HCT116 (cell line): ENCODE data around the gene TRIL. TPM values are rescaled to one million over a fixed set of nuclear protein-coding genes. Genes with fewer than 3 reads are reported as not detected.

ENCODE experiments used
- ATAC-seq: fragments of 200-7000 bp; cut with Tn5 transposase; 2 replicates; pipeline ENCODE4 v1.9.1; 2020; ENCODE audit warnings: mild to moderate bottlenecking, moderate library complexity
- BruUV-seq: library from RNA; stranded (reverse); fragments of 400-500 nt; replicated peaks from 2 replicates; lab custom pipeline; 2021; lab: Mats Ljungman, UMichigan
- CTCF ChIA-PET: fragments of 300-600 bp; sonication (Branson Sonifier 250); formaldehyde crosslinking; loops from one replicate; lab custom pipeline; 2021; ENCODE audit warnings: antibody characterized with exemption; lab: Charles Lee
- POLR2A ChIA-PET: fragments of 300-600, 350-600 bp; sonication (Branson Sonifier 250); formaldehyde crosslinking; loops from one replicate; lab custom pipeline; 2021; ENCODE audit warnings: antibody characterized with exemption; lab: Charles Lee
- RAD21 ChIA-PET, 2 experiments: fragments of 300-600 bp; sonication (Branson Sonifier 250); formaldehyde crosslinking; loops; one replicate each; lab custom pipeline; 2023; ENCODE audit warnings: low total read pairs in 2 of 2; ENCODE audit not compliant: uncharacterized antibody in 2 of 2, unreplicated experiment in 2 of 2, low non-redundant PET in 1 of 2; lab: Charles Lee
- DNase-seq: peaks from one replicate; pipeline ENCODE4 v3.0.0-alpha.2; 2010; ENCODE audit warnings: low read depth, low spot score
- H2AFZ ChIP-seq: fragments of 200-600 bp; shearing (Covaris generic), sonication (generic); 2 replicates; pipeline ENCODE4 v1.6.1; 2017; ENCODE audit warnings: low read depth, mixed run types, mixed read lengths, antibody characterized with exemption, low read length; ENCODE audit not compliant: poor library complexity, severe bottlenecking
- H3K27ac ChIP-seq: 2 replicates; pipeline ENCODE4 v1.5.1; 2012; ENCODE audit warnings: low read depth, low read length
- H3K27me3 ChIP-seq: fragments of 200-600 bp; sonication (generic); 2 replicates; pipeline ENCODE4 v1.6.1; 2016; ENCODE audit warnings: mixed run types, low read length, mixed read lengths; ENCODE audit not compliant: insufficient read depth
- H3K36me3 ChIP-seq, 2 experiments: fragments of 200-500 bp in 1 of 2; fragments of 200-600 bp in 1 of 2; sonication (Bioruptor generic) in 1 of 2; sonication (generic) in 1 of 2; 2 replicates each; pipeline versions ENCODE4 v1.5.1 to v1.6.1; 2014 to 2016; ENCODE audit warnings: low read length in 2 of 2, inconsistent platforms in 1 of 2, mixed read lengths in 1 of 2, mixed run types in 1 of 2; ENCODE audit not compliant: insufficient read depth in 2 of 2, control insufficient read depth in 1 of 2
- H3K4me1 ChIP-seq, 2 experiments: fragments of 200-600 bp in 1 of 2; sonication (generic) in 1 of 2; 2 replicates each; pipeline versions ENCODE4 v1.5.1 to v1.6.1; 2012 to 2017; ENCODE audit warnings: low read length in 2 of 2, inconsistent platforms in 1 of 2, mild to moderate bottlenecking in 1 of 2, mixed read lengths in 1 of 2, mixed run types in 1 of 2, moderate library complexity in 1 of 2; ENCODE audit not compliant: insufficient read depth in 2 of 2, control insufficient read depth in 1 of 2
- H3K4me2 ChIP-seq: fragments of 200-600 bp; sonication (generic); 2 replicates; pipeline ENCODE4 v1.6.1; 2017; ENCODE audit warnings: mixed run types, low read length, mixed read lengths
- H3K4me3 ChIP-seq, 2 experiments: fragments of 200-600 bp in 1 of 2; sonication (generic) in 1 of 2; replicated peaks in 1 of 2; 2 replicates each; pipeline ENCODE4 v1.5.1; 2011 to 2016; ENCODE audit warnings: low read length in 2 of 2, control low read depth in 1 of 2, low read depth in 1 of 2, mild to moderate bottlenecking in 1 of 2, mixed read lengths in 1 of 2, mixed run types in 1 of 2
- H3K79me2 ChIP-seq: fragments of 200-600 bp; sonication (generic); 2 replicates; pipeline ENCODE4 v1.6.1; 2017; ENCODE audit warnings: mild to moderate bottlenecking, mixed run types, low read length, moderate library complexity, mixed read lengths; ENCODE audit not compliant: insufficient read depth
- H3K9ac ChIP-seq: fragments of 200-600 bp; sonication (generic); 2 replicates; pipeline ENCODE4 v1.6.1; 2016; ENCODE audit warnings: low read length, mixed read lengths
- H3K9me2 ChIP-seq: fragments of 200-600 bp; sonication (generic), shearing (Covaris generic); 2 replicates; pipeline ENCODE4 v1.6.1; 2017; ENCODE audit warnings: mixed run types, mild to moderate bottlenecking, moderate library complexity; ENCODE audit not compliant: insufficient read depth
- H3K9me3 ChIP-seq, 2 experiments: fragments of 200-500 bp in 1 of 2; fragments of 200-600 bp in 1 of 2; sonication (Bioruptor generic) in 1 of 2; sonication (generic) in 1 of 2; 2 replicates each; pipeline ENCODE4 v1.6.1; 2014 to 2017; ENCODE audit warnings: low read length in 2 of 2, mixed read lengths in 2 of 2, inconsistent platforms in 1 of 2, low read depth in 1 of 2, mild to moderate bottlenecking in 1 of 2, mixed run types in 1 of 2, moderate library complexity in 1 of 2; ENCODE audit not compliant: control insufficient read depth in 1 of 2, insufficient read depth in 1 of 2
- H4K20me1 ChIP-seq: fragments of 200-600 bp; sonication (generic), shearing (Covaris generic); 2 replicates; pipeline ENCODE4 v1.6.1; 2017; ENCODE audit warnings: mixed run types, mild to moderate bottlenecking, moderate library complexity; ENCODE audit not compliant: insufficient read depth
- ATF3 ChIP-seq: IDR thresholded peaks from 2 replicates; pipeline ENCODE4 v1.6.1; 2012
- CBX3 ChIP-seq: IDR thresholded peaks from 2 replicates; pipeline ENCODE4 v1.6.1; 2012; ENCODE audit warnings: low read depth
- CEBPB ChIP-seq: IDR thresholded peaks from 2 replicates; pipeline ENCODE4 v1.6.1; 2012; ENCODE audit warnings: low read depth
- CTCF ChIP-seq, 3 experiments: fragments of 200-600 bp in 1 of 3; sonication (generic) in 1 of 3; IDR thresholded peaks in 2 of 3; conservative IDR thresholded peaks in 1 of 3; 2 replicates each; pipeline ENCODE4 v1.5.1; 2012 to 2017; ENCODE audit warnings: low read depth in 2 of 3, low read length in 2 of 3, antibody characterized with exemption in 1 of 3, borderline replicate concordance in 1 of 3, control low read depth in 1 of 3, mild to moderate bottlenecking in 1 of 3, mixed read lengths in 1 of 3, mixed run types in 1 of 3, moderate library complexity in 1 of 3; ENCODE audit not compliant: insufficient read depth in 1 of 3
- EGR1 ChIP-seq: IDR thresholded peaks from 2 replicates; pipeline ENCODE4 v1.6.1; 2012; ENCODE audit warnings: low read depth
- EZH2 ChIP-seq: fragments of 200-600 bp; sonication (generic); IDR thresholded peaks from 2 replicates; pipeline ENCODE4 v1.6.1; 2017; ENCODE audit warnings: antibody characterized with exemption, mixed run types
- EZH2phosphoT487 ChIP-seq: fragments of 200-600 bp; IDR thresholded peaks from 2 replicates; pipeline ENCODE4 v1.6.1; 2018; ENCODE audit warnings: antibody characterized with exemption, borderline replicate concordance
- MAX ChIP-seq: IDR thresholded peaks from 2 replicates; pipeline ENCODE4 v1.6.1; 2012
- POLR2A ChIP-seq: IDR thresholded peaks from 2 replicates; pipeline ENCODE4 v1.7.0; 2011; ENCODE audit warnings: borderline replicate concordance; ENCODE audit not compliant: insufficient read depth, insufficient read length; ENCODE audit errors: extremely low read depth
- RAD21 ChIP-seq: IDR thresholded peaks from 2 replicates; pipeline ENCODE4 v1.6.1; 2012; ENCODE audit warnings: low read depth, mild to moderate bottlenecking
- REST ChIP-seq: IDR thresholded peaks from 2 replicates; pipeline ENCODE4 v1.6.1; 2012; ENCODE audit warnings: low read depth
- SRF ChIP-seq: IDR thresholded peaks from 2 replicates; pipeline ENCODE4 v1.6.1; 2012; ENCODE audit warnings: low read depth
- YY1 ChIP-seq: IDR thresholded peaks from 2 replicates; pipeline ENCODE4 v1.6.1; 2011; ENCODE audit warnings: low read length, low read depth, moderate library complexity, mild to moderate bottlenecking; ENCODE audit not compliant: insufficient replicate concordance; ENCODE audit errors: extremely low read depth
- ZBTB33 ChIP-seq: IDR thresholded peaks from 2 replicates; pipeline ENCODE4 v1.6.1; 2011; ENCODE audit warnings: mild to moderate bottlenecking, low read length, moderate library complexity; ENCODE audit not compliant: insufficient replicate concordance; ENCODE audit errors: extremely low read depth
- ZNF274 ChIP-seq: fragments of 200-500 bp; sonication (Bioruptor generic); IDR thresholded peaks from 2 replicates; pipeline ENCODE4 v1.6.1; 2014; ENCODE audit warnings: mild to moderate bottlenecking, low read depth, low read length, inconsistent platforms
- intact Hi-C: fragments of 100-400 bp; cut with micrococcal nuclease; formaldehyde crosslinking; loops from 2 replicates; pipeline ENCODE4 v1.10.0; 2022
- total RNA-seq: library from RNA; stranded (reverse); gene quantifications from one replicate; pipeline ENCODE4 v1.2.1, GENCODE V29; 2021; ENCODE audit not compliant: unreplicated experiment

TRIL gene
- total RNA-seq, 1 experiment from 2014 or later, result not detected

- DNase-seq, result no peak
Measured at GRCh38 chr7:28980451-28981160, 22.5 kb upstream of the TRIL start.

More at GRCh38 chr7:28980451-28981160, 22.5 kb upstream of the TRIL start:
- H3K4me1 ChIP-seq, result peaks cover 8 to 11% of the 10 kb centered on the region in 2 experiments
- H3K9me3 ChIP-seq, result no peaks in the 10 kb centered on the region
- H3K4me2 ChIP-seq, result no peak overlapping the region
- no peak overlapping the region for H3K9ac ChIP-seq
- H4K20me1 ChIP-seq, result no peaks in the 10 kb centered on the region
- H3K79me2 ChIP-seq, result no peaks in the 10 kb centered on the region
- no peak overlapping the region for H2AFZ ChIP-seq
- ChIA-PET POLR2A (no interaction called here), RAD21 (no interaction called here)
- H3K27me3 ChIP-seq, result no peaks in the 10 kb centered on the region
- no peak overlapping the region for H3K4me3 ChIP-seq
- no peak for ATAC-seq
- intact Hi-C loops, result no loop called here
- H3K27ac ChIP-seq, result no peak overlapping the region
- no peaks in the 10 kb centered on the region for H3K9me2 ChIP-seq
- BruUV-seq, result no TSS peak
- no peak for TF ChIP-seq ZBTB33
- no peak for TF ChIP-seq EGR1
- no peak for TF ChIP-seq CBX3
- no peak for TF ChIP-seq MAX
- no peak for TF ChIP-seq EZH2phosphoT487
- TF ChIP-seq ZNF274, result no peak
- TF ChIP-seq REST, result no peak
- no peak for TF ChIP-seq POLR2A
- no peak for TF ChIP-seq EZH2
- no peak for TF ChIP-seq SRF
- TF ChIP-seq ATF3, result no peak
- no peak for TF ChIP-seq RAD21
- TF ChIP-seq YY1, result no peak
- TF ChIP-seq CEBPB, result no peak
- TF ChIP-seq CTCF (IDR thresholded peaks at IDR 0.05 in 2 of 3, conservative IDR thresholded peaks at IDR 0.05 in 1 of 3; ENCODE audit: borderline replicate concordance in 1 of 3, insufficient read depth in 1 of 3, low read depth in 2 of 3, low read length in 2 of 3), result no peak
- TF ChIP-seq, all 23 proteins: peak for 0
- no peaks in the 10 kb centered on the region for H3K36me3 ChIP-seq
- CTCF ChIA-PET, result no interaction called here
